OCI-LY7 (cell line): ENCODE results near the gene ODC1. TPM values are rescaled to one million over a fixed set of nuclear protein-coding genes. Genes with fewer than 3 reads are reported as not detected.

Source experiments
- BruUV-seq: library from RNA; stranded (reverse); fragments of 400-500 nt; replicated peaks from 2 replicates; lab custom pipeline; 2021; lab: Mats Ljungman, UMichigan
- CTCF ChIA-PET: fragments of 300-600 bp; sonication (Branson Sonifier 250); formaldehyde crosslinking; loops from one replicate; lab custom pipeline; 2022; ENCODE audit warnings: antibody characterized with exemption; ENCODE audit not compliant: unreplicated experiment; lab: Charles Lee
- POLR2A ChIA-PET: fragments of 300-600 bp; sonication (Branson Sonifier 250); formaldehyde crosslinking; loops from one replicate; lab custom pipeline; 2022; ENCODE audit warnings: antibody characterized with exemption; lab: Charles Lee
- DNase-seq: peaks from one replicate; pipeline ENCODE4 v3.0.0-alpha.2; 2015; ENCODE audit warnings: low spot score
- H2AFZ ChIP-seq: fragments of 200-600 bp; sonication (generic), shearing (Covaris generic); 2 replicates; pipeline ENCODE4 v1.6.1; 2014; ENCODE audit warnings: mild to moderate bottlenecking, antibody characterized with exemption, low read length, moderate library complexity
- H3K27ac ChIP-seq: fragments of 200-600 bp; sonication (generic); 2 replicates; pipeline ENCODE4 v1.5.1; 2014; ENCODE audit warnings: mixed run types, low read depth, mild to moderate bottlenecking, moderate library complexity, low read length, inconsistent platforms; ENCODE audit not compliant: poor library complexity, severe bottlenecking
- H3K36me3 ChIP-seq: fragments of 200-600 bp; sonication (generic); 2 replicates; pipeline ENCODE4 v1.6.1; 2014; ENCODE audit warnings: mild to moderate bottlenecking, antibody characterized with exemption, low read length, moderate library complexity, mixed read lengths; ENCODE audit not compliant: insufficient read depth
- H3K4me1 ChIP-seq: fragments of 200-600 bp; sonication (generic); 2 replicates; pipeline ENCODE4 v1.5.1; 2014; ENCODE audit warnings: mild to moderate bottlenecking, low read length; ENCODE audit not compliant: insufficient read depth, poor library complexity, severe bottlenecking
- H3K4me2 ChIP-seq: fragments of 200-600 bp; sonication (generic); 2 replicates; pipeline ENCODE4 v1.6.1; 2014; ENCODE audit warnings: mild to moderate bottlenecking, low read length
- H3K4me3 ChIP-seq: fragments of 200-600 bp; sonication (generic); 2 replicates; pipeline ENCODE4 v1.5.1; 2014; ENCODE audit warnings: mild to moderate bottlenecking, low read depth, low read length; ENCODE audit not compliant: poor library complexity, severe bottlenecking
- H3K79me2 ChIP-seq: fragments of 200-600 bp; sonication (generic); 2 replicates; pipeline ENCODE4 v1.6.1; 2016; ENCODE audit warnings: low read depth, mild to moderate bottlenecking, low read length, moderate library complexity, mixed read lengths; ENCODE audit not compliant: insufficient read depth
- H3K9me2 ChIP-seq: fragments of 200-600 bp; sonication (generic); 2 replicates; pipeline ENCODE4 v1.6.1; 2016; ENCODE audit warnings: mild to moderate bottlenecking, low read length, mixed read lengths; ENCODE audit not compliant: insufficient read depth
- H3K9me3 ChIP-seq: fragments of 200-600 bp; sonication (generic); 2 replicates; pipeline ENCODE4 v1.6.1; 2014; ENCODE audit warnings: mild to moderate bottlenecking, mixed run types, low read length, mixed read lengths
- H4K20me1 ChIP-seq: fragments of 200-600 bp; sonication (generic); 2 replicates; pipeline ENCODE4 v1.6.1; 2014; ENCODE audit warnings: mild to moderate bottlenecking, antibody characterized with exemption, low read length, moderate library complexity, mixed read lengths; ENCODE audit not compliant: insufficient read depth
- EZH2phosphoT487 ChIP-seq: fragments of 200-600 bp; sonication (generic); IDR thresholded peaks from 2 replicates; pipeline ENCODE4 v1.6.1; 2018; ENCODE audit warnings: low read depth, borderline replicate concordance, mild to moderate bottlenecking, mixed run types, antibody characterized with exemption, low read length, moderate library complexity, mixed read lengths
- intact Hi-C: fragments of 100-400 bp; cut with micrococcal nuclease; formaldehyde crosslinking; loops from one replicate; pipeline ENCODE4 v1.10.0; 2022; ENCODE audit not compliant: unreplicated experiment
- total RNA-seq, 2 experiments: library from RNA; depleted of rRNA in 1 of 2; stranded (reverse); fragments of >200 nt in 1 of 2; shearing (Covaris generic) in 1 of 2; gene quantifications; 2 replicates each; pipeline ENCODE4 v1.2.3, GENCODE V29; 2014 to 2022
- TF ChIP-seq, protein P1 (sequence below): fragments of 200-600 bp; sonication (generic); conservative IDR thresholded peaks from 2 replicates; pipeline ENCODE4 v1.5.1; 2014; ENCODE audit warnings: mild to moderate bottlenecking, antibody characterized with exemption, low read length, moderate library complexity, mixed read lengths

Gene ODC1
- total RNA-seq, 2 experiments from 2014 or later, result 256 to 273 TPM

DNA sequence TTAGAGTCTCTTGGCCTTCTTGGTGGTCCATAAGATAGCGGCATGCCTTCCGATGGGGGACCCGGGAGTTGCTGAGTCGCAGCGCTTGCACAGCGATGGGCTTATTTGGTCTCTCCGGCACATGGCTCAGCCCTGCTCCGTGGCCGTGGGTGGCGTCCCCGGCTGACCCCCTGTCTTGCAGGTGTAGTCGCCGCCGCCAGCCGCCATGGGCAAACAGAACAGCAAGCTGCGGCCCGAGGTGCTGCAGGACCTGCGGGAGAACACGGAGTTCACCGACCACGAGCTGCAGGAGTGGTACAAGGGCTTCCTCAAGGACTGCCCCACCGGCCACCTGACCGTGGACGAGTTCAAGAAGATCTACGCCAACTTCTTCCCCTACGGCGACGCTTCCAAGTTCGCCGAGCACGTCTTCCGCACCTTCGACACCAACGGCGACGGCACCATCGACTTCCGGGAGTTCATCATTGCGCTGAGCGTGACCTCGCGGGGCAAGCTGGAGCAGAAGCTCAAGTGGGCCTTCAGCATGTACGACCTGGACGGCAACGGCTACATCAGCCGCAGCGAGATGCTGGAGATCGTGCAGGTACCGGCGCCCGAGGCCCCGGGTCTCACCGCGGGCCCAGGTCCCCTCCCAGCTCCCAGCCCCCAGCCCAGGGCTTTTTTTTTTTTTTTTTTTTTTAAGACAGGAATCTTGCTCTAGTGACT lies 28.4 kb downstream of the ODC1 start:
- H3K27ac ChIP-seq, result no peak overlapping the region

DNA sequence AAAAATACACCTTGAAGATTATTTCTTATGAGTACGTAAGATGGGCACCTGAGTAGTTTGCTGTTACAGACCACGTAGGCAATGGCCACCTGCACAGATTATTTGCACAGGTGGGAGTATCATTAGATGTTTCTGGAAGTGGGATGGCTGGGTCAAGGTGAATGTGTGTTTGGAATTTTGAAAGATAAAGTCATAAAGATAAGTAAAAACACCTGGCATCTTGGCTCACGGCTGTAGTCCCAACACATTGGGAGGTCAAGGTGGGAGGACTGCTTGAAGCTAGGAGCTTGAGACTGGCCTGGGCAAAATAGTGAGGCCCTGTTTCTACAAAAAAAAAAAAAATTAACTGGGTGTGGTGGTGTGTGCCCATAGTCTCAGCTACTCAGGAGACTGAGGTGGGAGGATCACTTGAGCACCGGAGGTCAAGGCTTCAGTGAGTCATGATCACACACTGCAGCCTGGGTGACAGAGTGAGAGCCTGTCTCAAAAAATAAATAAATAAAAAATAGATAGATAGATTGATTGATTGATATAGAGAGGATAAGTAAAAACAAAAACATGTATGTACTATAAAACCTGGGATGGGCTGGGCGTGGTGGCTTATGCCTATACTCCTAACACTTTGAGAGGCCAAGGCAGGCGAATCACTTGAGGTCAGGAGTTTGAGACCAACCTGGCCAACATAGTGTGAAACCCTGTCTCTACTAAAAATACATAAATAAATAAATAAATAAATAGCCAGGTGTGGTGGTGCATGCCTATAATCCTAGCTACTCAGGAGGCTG lies 30.4 kb downstream of the ODC1 start:
- Histone ChIP-seq H4K20me1 (no peaks in the 10 kb centered on the region), H3K4me2 (no peak overlapping the region), H3K27ac (no peak overlapping the region), H3K4me3 (no peak overlapping the region), H3K36me3 (no peaks in the 10 kb centered on the region; the same call in 1 of the 2 replicates), H3K4me1 (peaks cover 11% of the 10 kb centered on the region), H3K9me2 (no peaks in the 10 kb centered on the region), H2AFZ (no peak overlapping the region), H3K9me3 (no peaks in the 10 kb centered on the region), H3K79me2 (no peaks in the 10 kb centered on the region)
- intact Hi-C loops, result no loop called here
- ChIA-PET POLR2A (no interaction called here), CTCF (no interaction called here)
- BruUV-seq, result no TSS peak
- TF ChIP-seq, protein P1, sequence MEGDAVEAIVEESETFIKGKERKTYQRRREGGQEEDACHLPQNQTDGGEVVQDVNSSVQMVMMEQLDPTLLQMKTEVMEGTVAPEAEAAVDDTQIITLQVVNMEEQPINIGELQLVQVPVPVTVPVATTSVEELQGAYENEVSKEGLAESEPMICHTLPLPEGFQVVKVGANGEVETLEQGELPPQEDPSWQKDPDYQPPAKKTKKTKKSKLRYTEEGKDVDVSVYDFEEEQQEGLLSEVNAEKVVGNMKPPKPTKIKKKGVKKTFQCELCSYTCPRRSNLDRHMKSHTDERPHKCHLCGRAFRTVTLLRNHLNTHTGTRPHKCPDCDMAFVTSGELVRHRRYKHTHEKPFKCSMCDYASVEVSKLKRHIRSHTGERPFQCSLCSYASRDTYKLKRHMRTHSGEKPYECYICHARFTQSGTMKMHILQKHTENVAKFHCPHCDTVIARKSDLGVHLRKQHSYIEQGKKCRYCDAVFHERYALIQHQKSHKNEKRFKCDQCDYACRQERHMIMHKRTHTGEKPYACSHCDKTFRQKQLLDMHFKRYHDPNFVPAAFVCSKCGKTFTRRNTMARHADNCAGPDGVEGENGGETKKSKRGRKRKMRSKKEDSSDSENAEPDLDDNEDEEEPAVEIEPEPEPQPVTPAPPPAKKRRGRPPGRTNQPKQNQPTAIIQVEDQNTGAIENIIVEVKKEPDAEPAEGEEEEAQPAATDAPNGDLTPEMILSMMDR, result no peak
- no peak for TF ChIP-seq EZH2phosphoT487
- no peak for DNase-seq

More for the DNA sequence above, 28.4 kb downstream of the ODC1 start:
- Histone ChIP-seq H3K4me2 (no peak overlapping the region), H3K36me3 (no peaks in the 10 kb centered on the region), H3K4me3 (no peak overlapping the region), H4K20me1 (no peaks in the 10 kb centered on the region), H3K9me3 (no peaks in the 10 kb centered on the region), H3K79me2 (no peaks in the 10 kb centered on the region), H3K9me2 (no peaks in the 10 kb centered on the region), H3K4me1 (no peaks in the 10 kb centered on the region), H2AFZ (no peak overlapping the region)
- intact Hi-C loops, result no loop called here
- BruUV-seq, result no TSS peak
- POLR2A ChIA-PET, result interaction anchor here (0.6 kb wide), 1 partner anchor 9 kb away, joined by 3 read pairs; no protein-coding TSS in a partner anchor
- no peak for DNase-seq
- TF ChIP-seq EZH2phosphoT487, result no peak
- TF ChIP-seq, protein P1, result no peak
- CTCF ChIA-PET, result no interaction called here
